ENCODE data around the gene PIK3R2.
A peak's percentile ranks its signal among the peaks of the same experiment; 100 is the strongest.

PIK3R2 gene

GRCh38 chr19:18117692-18118378 lies 35.1 kb upstream of the PIK3R2 start:
- Histone ChIP-seq H3K79me1 (ENCODE audit: low read length) (peaks cover 6% of the 10 kb centered on the region), H2BK12ac (ENCODE audit: low read length) (peak overlapping the region; percentile 25), H3K4me3 (ENCODE audit: low read depth, low read length) (peak overlapping the region; percentile 74), H3K79me2 (ENCODE audit: control insufficient read depth, insufficient read depth, low read length, poor library complexity) (peaks cover 4% of the 10 kb centered on the region), H3K27me3 (ENCODE audit: insufficient read depth, low read length) (no peaks in the 10 kb centered on the region), H3K36me3 (ENCODE audit: control insufficient read depth in 1 of 2, insufficient read depth in 2 of 2, low read length in 2 of 2) (no peaks in the 10 kb centered on the region), H3K4me1 (ENCODE audit: control insufficient read depth in 1 of 2, insufficient read depth in 2 of 2, low read length in 2 of 2) (peaks cover 7 to 8% of the 10 kb centered on the region in 2 experiments), H2BK120ac (ENCODE audit: insufficient read depth, low read length, poor library complexity) (no peak overlapping the region), H2AFZ (ENCODE audit: insufficient read depth, low read length, poor library complexity) (peak overlapping the region; percentile 60), H4K12ac (ENCODE audit: low read depth, low read length) (no peak overlapping the region), H3K18ac (ENCODE audit: low read length) (peak overlapping the region; percentile 87), H3K9me3 (ENCODE audit: insufficient read depth, low read depth, low read length) (peaks cover 2% of the 10 kb centered on the region), H2AK5ac (ENCODE audit: low read length) (peak overlapping the region; percentile 61), H3K27ac (ENCODE audit: low read depth, low read length) (no peak overlapping the region), H4K8ac (ENCODE audit: low read depth, low read length) (peak overlapping the region; percentile 54), H3K4me2 (ENCODE audit: low read length) (peak overlapping the region; percentile 88), H3K14ac (ENCODE audit: low read length) (peak overlapping the region; percentile 82), H3K23ac (ENCODE audit: low read length) (no peak overlapping the region), H2BK5ac (ENCODE audit: low read depth, low read length, poor library complexity) (peak overlapping the region; percentile 2), H4K91ac (ENCODE audit: low read depth, low read length) (peak overlapping the region; percentile 5), H3K9ac (ENCODE audit: low read length) (peak overlapping the region; percentile 47), H3K4ac (ENCODE audit: low read depth, low read length) (peak overlapping the region; percentile 6)
- DNase-seq = peak; percentile 80 to 95
- no CpG with 5 or more reads among the region's 86 CpGs for WGBS (ENCODE audit: extremely low coverage, insufficient coverage, insufficient read length)

DNA sequence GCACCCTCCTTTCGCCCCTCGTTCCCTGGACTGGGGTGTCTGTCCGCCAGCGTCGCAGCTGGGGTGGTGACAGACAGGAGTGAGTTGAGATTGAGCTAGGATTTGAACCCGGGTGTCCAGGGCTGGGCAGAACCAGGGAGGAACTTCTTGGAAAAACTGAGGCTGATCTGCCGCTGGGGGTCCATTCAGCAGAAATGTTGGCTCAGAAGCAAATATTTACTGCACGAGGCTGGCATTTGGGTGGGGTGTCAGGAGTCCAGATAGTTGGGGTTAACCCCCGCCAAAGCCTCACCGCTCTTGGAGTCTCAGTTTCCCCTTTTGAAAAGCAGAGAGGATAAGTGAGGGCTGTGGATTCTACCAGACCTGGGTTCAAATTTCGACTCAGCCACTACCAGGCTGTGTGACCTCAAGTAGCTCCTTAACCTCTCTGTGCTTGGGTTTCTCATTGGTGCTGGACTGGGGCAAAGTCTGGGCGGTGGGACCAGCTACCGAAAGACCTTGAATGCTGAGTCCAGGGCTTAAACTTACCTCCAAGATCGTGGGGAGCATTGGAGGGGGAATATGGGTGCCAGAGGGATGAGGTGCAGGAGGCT lies 34.4 kb upstream of the PIK3R2 start:
- H3K79me2 ChIP-seq (ENCODE audit: control insufficient read depth, insufficient read depth, low read length, poor library complexity) = peaks cover 4% of the 10 kb centered on the region
- H3K27ac ChIP-seq (ENCODE audit: low read depth, low read length) = no peak overlapping the region
- H3K9ac ChIP-seq (ENCODE audit: low read length) = peak overlapping the region; percentile 47
- peak overlapping the region; percentile 82 for H3K14ac ChIP-seq (ENCODE audit: low read length)
- H2BK5ac ChIP-seq (ENCODE audit: low read depth, low read length, poor library complexity) = no peak overlapping the region
- peaks cover 6% of the 10 kb centered on the region for H3K79me1 ChIP-seq (ENCODE audit: low read length)
- no CpG with 5 or more reads among the region's 14 CpGs for WGBS (ENCODE audit: extremely low coverage, insufficient coverage, insufficient read length)
- no peak for DNase-seq
- peaks cover 0 to under 1% of the 10 kb centered on the region in 2 experiments for H3K36me3 ChIP-seq (ENCODE audit: control insufficient read depth in 1 of 2, insufficient read depth in 2 of 2, low read length in 2 of 2)
- H3K4me3 ChIP-seq (ENCODE audit: low read depth, low read length) = peak overlapping the region; percentile 74
- H3K4me1 ChIP-seq (ENCODE audit: control insufficient read depth in 1 of 2, insufficient read depth in 2 of 2, low read length in 2 of 2) = peaks cover 7 to 8% of the 10 kb centered on the region in 2 experiments
- no peak overlapping the region for H3K23ac ChIP-seq (ENCODE audit: low read length)
- H2AK5ac ChIP-seq (ENCODE audit: low read length) = peak overlapping the region; percentile 61
- peak overlapping the region; percentile 60 for H2AFZ ChIP-seq (ENCODE audit: insufficient read depth, low read length, poor library complexity)
- peak overlapping the region; percentile 54 for H4K8ac ChIP-seq (ENCODE audit: low read depth, low read length)
- H3K9me3 ChIP-seq (ENCODE audit: insufficient read depth, low read depth, low read length) = peaks cover 5% of the 10 kb centered on the region
- peak overlapping the region; percentile 87 for H3K18ac ChIP-seq (ENCODE audit: low read length)
- no peak overlapping the region for H3K4ac ChIP-seq (ENCODE audit: low read depth, low read length)
- peak overlapping the region; percentile 25 for H2BK12ac ChIP-seq (ENCODE audit: low read length)
- peak overlapping the region; percentile 5 for H4K91ac ChIP-seq (ENCODE audit: low read depth, low read length)
- no peak overlapping the region for H4K12ac ChIP-seq (ENCODE audit: low read depth, low read length)
- peak overlapping the region; percentile 88 for H3K4me2 ChIP-seq (ENCODE audit: low read length)
- H3K27me3 ChIP-seq (ENCODE audit: insufficient read depth, low read length) = no peaks in the 10 kb centered on the region
- no peak overlapping the region for H2BK120ac ChIP-seq (ENCODE audit: insufficient read depth, low read length, poor library complexity)

- H2BK12ac ChIP-seq (ENCODE audit: low read length) = no peak overlapping the region
- peaks cover 4% of the 10 kb centered on the region for H3K79me2 ChIP-seq (ENCODE audit: control insufficient read depth, insufficient read depth, low read length, poor library complexity)
- peaks cover 3% of the 10 kb centered on the region for H3K9me3 ChIP-seq (ENCODE audit: insufficient read depth, low read depth, low read length)
- H3K4me1 ChIP-seq (ENCODE audit: control insufficient read depth in 1 of 2, insufficient read depth in 2 of 2, low read length in 2 of 2) = peaks cover 7 to 8% of the 10 kb centered on the region in 2 experiments
- DNase-seq = no peak
- H3K4ac ChIP-seq (ENCODE audit: low read depth, low read length) = no peak overlapping the region
- H4K12ac ChIP-seq (ENCODE audit: low read depth, low read length) = no peak overlapping the region
- H2AFZ ChIP-seq (ENCODE audit: insufficient read depth, low read length, poor library complexity) = no peak overlapping the region
- H2AK5ac ChIP-seq (ENCODE audit: low read length) = no peak overlapping the region
- no peak overlapping the region for H2BK120ac ChIP-seq (ENCODE audit: insufficient read depth, low read length, poor library complexity)
- H3K4me2 ChIP-seq (ENCODE audit: low read length) = no peak overlapping the region
- H3K14ac ChIP-seq (ENCODE audit: low read length) = no peak overlapping the region
- no peak overlapping the region for H4K91ac ChIP-seq (ENCODE audit: low read depth, low read length)
- no CpG with 5 or more reads among the region's 13 CpGs for WGBS (ENCODE audit: extremely low coverage, insufficient coverage, insufficient read length)
- no peak overlapping the region for H3K9ac ChIP-seq (ENCODE audit: low read length)
- H3K27me3 ChIP-seq (ENCODE audit: insufficient read depth, low read length) = no peaks in the 10 kb centered on the region
- H3K18ac ChIP-seq (ENCODE audit: low read length) = no peak overlapping the region
- no peak overlapping the region for H3K27ac ChIP-seq (ENCODE audit: low read depth, low read length)
- peaks cover 0 to 6% of the 10 kb centered on the region in 2 experiments for H3K36me3 ChIP-seq (ENCODE audit: control insufficient read depth in 1 of 2, insufficient read depth in 2 of 2, low read length in 2 of 2)
- H2BK5ac ChIP-seq (ENCODE audit: low read depth, low read length, poor library complexity) = no peak overlapping the region
- H3K4me3 ChIP-seq (ENCODE audit: low read depth, low read length) = peak overlapping the region; percentile 3
- peaks cover 6% of the 10 kb centered on the region for H3K79me1 ChIP-seq (ENCODE audit: low read length)
- no peak overlapping the region for H4K8ac ChIP-seq (ENCODE audit: low read depth, low read length)
- H3K23ac ChIP-seq (ENCODE audit: low read length) = no peak overlapping the region
These were observed 33.8 kb upstream of the PIK3R2 start for GRCh38 chr19:18119013-18119716.

- H3K36me3 ChIP-seq (ENCODE audit: control insufficient read depth in 1 of 2, insufficient read depth in 2 of 2, low read length in 2 of 2) = peaks cover 0 to 6% of the 10 kb centered on the region in 2 experiments
- peaks cover 6% of the 10 kb centered on the region for H3K79me1 ChIP-seq (ENCODE audit: low read length)
- H3K4me1 ChIP-seq (ENCODE audit: control insufficient read depth in 1 of 2, insufficient read depth in 2 of 2, low read length in 2 of 2) = peaks cover 7 to 8% of the 10 kb centered on the region in 2 experiments
- H2BK5ac ChIP-seq (ENCODE audit: low read depth, low read length, poor library complexity) = no peak overlapping the region
- H3K4me2 ChIP-seq (ENCODE audit: low read length) = no peak overlapping the region
- no peak overlapping the region for H2AK5ac ChIP-seq (ENCODE audit: low read length)
- H3K27me3 ChIP-seq (ENCODE audit: insufficient read depth, low read length) = no peaks in the 10 kb centered on the region
- no peak overlapping the region for H4K91ac ChIP-seq (ENCODE audit: low read depth, low read length)
- H3K9ac ChIP-seq (ENCODE audit: low read length) = no peak overlapping the region
- DNase-seq = no peak
- no peak overlapping the region for H3K27ac ChIP-seq (ENCODE audit: low read depth, low read length)
- peaks cover 3% of the 10 kb centered on the region for H3K9me3 ChIP-seq (ENCODE audit: insufficient read depth, low read depth, low read length)
- H3K4ac ChIP-seq (ENCODE audit: low read depth, low read length) = no peak overlapping the region
- H2AFZ ChIP-seq (ENCODE audit: insufficient read depth, low read length, poor library complexity) = no peak overlapping the region
- H3K23ac ChIP-seq (ENCODE audit: low read length) = no peak overlapping the region
- H3K4me3 ChIP-seq (ENCODE audit: low read depth, low read length) = peak overlapping the region; percentile 3
- no peak overlapping the region for H2BK12ac ChIP-seq (ENCODE audit: low read length)
- H3K18ac ChIP-seq (ENCODE audit: low read length) = no peak overlapping the region
- no peak overlapping the region for H4K12ac ChIP-seq (ENCODE audit: low read depth, low read length)
- no peak overlapping the region for H2BK120ac ChIP-seq (ENCODE audit: insufficient read depth, low read length, poor library complexity)
- peaks cover 4% of the 10 kb centered on the region for H3K79me2 ChIP-seq (ENCODE audit: control insufficient read depth, insufficient read depth, low read length, poor library complexity)
- H3K14ac ChIP-seq (ENCODE audit: low read length) = no peak overlapping the region
- no CpG with 5 or more reads among the region's 14 CpGs for WGBS (ENCODE audit: extremely low coverage, insufficient coverage, insufficient read length)
- H4K8ac ChIP-seq (ENCODE audit: low read depth, low read length) = no peak overlapping the region
These were observed 33.3 kb upstream of the PIK3R2 start for GRCh38 chr19:18119717-18120105.

Data from trophoblast cell (in vitro differentiated cells and primary cell).